KG1 (cell line): ENCODE data around the gene RTP3.

Source experiments
- DNase-seq: peaks from one replicate; lab custom pipeline; 2025; lab: John Stamatoyannopoulos, UW

The RTP3 gene

DNA sequence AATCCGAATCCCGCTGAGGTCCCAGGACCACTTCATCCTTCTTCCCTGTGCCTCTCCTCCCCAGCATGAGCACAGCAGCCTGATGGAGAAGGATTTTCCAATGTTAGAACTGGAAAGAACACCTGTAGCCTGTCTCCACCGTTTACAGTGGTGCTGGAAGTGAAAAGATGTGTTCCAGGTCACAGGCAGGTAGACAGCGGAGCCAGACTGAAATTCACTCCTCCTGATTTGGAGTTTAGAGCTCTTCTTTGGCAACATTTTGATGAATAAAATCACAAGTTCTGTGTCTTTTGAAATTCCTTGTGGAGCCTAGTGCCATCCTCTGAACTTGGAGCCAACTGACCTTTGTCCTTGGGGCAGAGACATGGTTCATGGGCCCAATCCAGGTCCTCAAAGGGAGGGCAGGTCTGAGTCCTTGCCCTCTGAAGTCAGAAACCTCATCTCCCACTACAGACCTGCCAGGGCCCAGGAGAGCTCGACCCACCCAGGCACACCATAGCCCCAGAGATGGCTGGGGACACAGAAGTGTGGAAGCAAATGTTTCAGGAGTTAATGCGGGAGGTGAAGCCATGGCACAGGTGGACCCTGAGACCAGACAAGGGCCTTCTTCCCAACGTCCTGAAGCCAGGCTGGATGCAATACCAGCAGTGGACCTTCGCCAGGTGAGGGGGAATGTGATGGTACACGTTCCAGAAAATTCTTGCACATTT lies at the start of gene RTP3:
Gene RTP3 (plus strand): TSS at position 421 of the 710 bp plus-strand sequence. CDS start 87 bp downstream, at position 508.
- DNase-seq, result no peak

DNA sequence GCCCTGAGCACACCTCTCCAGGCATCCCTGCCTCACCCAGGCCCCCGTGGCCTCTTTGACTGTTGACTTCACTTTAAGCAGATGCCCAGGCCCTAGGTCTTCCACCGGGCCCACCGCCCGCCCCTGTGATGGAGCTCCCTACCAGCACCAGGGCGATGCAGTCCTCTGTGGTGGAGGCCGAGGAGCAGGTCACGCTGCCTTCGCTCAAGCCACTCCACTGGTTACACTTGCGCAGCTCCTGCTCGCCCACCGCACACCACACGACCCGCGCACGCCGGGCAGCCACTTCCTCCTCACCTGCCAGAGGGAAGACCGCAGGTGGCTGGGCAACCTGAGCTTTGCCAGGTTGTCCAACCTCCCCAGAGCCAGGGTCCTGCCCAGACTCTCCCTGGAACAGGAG lies 49.1 kb upstream of the RTP3 start:
- no peak for DNase-seq

DNA sequence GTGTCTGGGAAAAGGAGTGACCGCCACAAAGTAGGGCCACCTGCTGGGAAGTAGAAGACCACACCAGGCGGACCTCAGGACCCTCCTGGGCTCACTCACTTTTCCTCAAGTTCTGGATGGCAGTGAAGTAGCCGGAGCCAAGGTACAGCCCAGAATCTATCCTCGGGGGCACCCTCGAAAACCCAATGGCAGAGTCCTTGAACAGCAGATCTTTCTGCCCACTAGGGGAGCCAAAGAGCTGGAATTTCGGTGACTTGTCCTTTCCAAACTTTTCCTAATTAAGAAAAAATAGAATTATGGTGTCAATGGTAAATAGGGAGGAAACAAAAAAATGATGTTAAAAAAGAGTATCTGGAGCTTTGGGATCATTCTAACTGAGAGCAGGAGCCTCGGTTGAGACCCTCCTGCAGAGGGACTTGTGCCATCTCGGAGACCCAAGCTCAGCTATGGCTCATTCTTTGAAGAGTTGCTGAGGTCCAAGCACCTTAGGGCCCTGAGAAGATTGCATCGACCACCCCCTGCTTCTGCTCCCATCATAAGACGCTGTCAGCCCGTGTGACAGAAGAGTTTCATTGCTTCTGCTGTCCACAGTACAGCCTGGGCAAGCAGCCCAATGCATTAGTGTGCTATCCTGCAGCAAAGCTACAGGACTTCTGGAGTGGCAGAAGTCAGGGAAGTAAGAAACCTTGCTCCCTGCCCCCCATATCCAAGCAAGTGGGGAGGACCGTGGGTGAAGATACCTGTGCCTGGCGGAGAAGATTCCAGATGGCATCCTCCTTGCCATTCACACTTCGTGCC lies 47.8 kb upstream of the RTP3 start:
- DNase-seq, result no peak

DNA sequence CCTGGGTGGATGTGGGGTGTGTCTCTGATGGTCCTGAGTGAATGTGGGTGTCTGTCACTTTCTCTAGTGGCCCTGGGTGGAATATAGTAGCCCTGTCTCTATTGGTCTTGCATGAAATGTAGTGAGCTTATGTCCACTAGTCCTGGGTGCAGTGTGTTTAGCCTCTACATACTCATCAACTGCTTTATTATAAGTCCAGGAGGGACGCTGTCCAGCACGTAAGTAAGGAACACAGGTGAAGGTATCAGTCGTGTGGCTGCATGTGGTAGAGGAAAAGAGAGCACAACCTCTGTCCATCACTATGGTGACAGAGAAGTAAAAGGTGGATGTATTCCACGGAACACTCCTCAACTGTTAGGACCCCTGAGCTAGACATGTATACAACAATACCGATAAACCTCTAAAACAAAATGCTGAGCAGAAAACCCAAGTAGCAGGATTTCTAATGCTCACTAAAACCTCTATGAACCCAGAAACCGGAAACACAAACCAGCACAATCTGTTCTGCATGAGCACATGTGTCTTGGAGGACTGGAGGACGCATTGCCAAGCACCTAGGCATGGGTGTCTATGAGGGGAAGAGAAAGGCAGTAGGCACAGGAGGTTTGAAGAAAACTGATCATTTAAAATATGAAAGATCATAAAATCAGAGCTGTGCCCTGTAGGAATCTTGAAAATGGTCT lies 44.1 kb upstream of the RTP3 start:
- no peak for DNase-seq

DNA sequence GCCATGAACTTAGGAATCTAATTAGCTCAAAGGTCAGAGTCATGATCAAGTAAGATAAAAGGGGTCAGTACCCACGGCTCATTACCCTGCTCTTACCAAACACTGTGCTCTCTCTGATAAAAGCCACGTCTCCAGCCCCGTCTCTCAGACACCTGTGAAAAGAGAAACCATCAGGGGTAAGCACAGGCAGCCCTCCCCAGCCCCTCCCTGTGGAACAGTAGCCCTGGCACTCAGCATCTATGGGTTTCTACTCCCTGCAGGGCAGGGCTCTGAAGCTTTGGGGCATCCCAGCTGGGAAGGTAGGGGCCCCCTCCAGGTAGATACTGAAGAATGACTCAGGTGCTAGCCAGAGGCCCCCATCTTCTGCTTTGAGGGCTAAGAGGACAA lies 43.6 kb upstream of the RTP3 start:
- DNase-seq, result no peak

DNA sequence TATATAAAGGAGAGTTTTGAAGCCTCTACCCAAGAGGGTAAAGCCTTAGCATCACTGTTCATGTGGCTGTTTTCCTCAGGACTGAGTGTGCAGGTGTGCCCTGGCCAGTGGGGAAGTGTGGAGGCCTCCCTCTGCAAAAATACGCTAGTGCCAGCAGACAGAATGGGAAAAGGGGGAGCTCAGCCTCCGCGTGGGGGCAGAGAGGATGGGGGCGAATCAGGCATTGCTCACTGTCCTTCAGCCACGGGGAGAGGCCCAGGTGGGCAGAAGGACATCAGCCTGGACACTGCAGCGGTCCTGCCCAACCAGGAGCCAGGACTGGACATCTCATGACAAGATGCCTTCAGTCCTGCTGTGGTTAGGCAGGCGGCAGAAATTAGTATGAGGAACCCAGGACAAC lies 43.2 kb upstream of the RTP3 start:
- DNase-seq, result no peak

DNA sequence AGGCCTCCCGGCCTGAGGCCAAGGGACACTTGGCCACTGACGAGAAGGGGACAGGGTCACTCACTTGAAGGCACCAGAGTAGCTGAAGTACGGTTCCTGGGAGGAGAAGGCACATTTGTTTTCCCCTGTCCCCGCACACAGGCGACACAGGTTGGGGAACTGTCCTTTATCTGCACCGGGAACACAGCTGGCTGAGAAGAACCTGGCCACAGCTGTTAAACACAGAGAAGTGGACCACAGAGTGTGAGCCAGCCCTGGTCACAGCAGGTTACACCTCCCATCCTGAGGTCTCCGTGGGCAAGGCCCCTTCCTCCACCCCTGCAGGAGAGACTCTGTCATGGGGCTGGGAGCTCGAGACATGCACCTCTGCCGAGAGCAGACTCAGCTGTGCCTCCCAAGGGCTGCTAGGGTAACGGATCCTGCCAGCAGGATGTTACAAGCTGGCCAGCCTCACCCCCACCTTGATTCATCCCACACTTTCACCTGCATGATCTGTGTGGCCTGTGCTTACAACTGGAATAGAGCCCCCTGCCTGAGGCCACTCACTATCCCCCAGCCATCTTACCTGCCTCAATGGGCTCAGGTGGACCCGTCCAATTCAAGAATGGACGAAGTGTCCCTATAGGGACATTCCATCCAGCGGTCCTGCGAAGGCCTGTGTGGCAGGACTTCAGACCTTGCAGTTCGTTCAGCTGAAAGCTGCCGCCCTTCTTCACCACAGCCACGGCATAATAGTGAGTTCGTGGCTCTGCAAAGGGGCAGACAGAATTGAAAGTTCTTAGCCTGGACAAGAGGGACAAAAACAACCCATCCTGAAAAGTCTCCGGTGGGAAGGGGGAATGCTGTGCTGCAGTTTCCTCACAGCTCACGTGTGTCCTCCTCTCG lies 42.3 kb upstream of the RTP3 start:
- no peak for DNase-seq

DNA sequence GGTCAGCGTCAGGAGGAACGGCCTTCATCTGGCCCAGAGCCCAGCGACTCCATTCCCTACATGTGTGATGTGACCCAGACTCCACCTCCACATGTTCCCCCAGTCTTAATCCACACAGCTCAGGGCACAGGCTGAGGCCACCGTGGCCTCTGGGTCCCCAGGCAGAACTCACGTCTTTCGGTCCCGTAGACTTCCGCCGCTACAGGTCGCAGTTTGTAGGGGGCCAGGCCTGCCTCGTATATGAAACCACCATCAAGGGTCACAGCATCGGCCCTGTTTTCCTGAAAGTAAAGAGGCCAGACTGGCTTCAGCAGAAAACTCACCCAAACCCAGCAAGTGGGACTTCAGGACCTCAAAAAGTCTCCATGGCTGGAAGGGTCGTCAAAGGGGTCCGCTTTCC lies 41.7 kb upstream of the RTP3 start:
- no peak for DNase-seq

DNA sequence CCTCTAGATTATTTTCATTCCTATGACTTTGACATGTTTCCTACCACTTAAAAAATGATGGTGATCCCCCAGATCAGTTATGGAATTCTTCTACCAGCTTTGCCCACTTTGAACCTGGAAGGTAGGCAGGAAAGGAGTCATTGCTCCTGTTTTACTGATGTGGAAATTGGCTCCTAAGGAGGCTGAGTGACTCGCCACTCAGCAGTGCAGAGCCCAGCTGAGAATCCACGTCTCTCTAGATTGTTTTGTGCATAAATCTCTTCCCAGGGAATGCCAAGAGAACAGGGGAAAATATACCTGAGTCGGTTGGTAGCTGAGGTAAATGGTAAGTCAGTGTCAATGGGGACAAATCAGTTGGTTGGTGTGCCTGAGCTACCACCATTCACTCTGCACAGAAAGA lies 37.7 kb upstream of the RTP3 start:
- DNase-seq, result no peak

DNA sequence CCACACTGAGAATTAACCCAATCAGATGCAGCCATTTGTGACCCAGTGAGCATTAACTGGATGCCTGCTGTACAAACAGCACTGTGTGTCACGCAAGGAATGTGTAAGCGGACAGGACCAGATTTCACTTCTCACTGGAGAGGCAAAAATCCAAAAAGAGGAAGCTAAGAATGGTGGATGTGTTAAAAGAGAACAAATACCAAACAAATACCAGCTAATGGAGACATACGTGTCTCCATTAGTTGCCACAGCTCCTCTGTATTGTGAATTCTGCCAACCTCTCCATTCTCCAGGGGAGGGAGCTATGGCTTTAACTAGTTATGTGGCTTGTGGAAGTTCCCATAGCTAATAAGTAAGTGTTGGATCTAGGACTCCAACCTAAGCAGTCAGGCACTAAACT lies 35.7 kb upstream of the RTP3 start:
- no peak for DNase-seq

DNA sequence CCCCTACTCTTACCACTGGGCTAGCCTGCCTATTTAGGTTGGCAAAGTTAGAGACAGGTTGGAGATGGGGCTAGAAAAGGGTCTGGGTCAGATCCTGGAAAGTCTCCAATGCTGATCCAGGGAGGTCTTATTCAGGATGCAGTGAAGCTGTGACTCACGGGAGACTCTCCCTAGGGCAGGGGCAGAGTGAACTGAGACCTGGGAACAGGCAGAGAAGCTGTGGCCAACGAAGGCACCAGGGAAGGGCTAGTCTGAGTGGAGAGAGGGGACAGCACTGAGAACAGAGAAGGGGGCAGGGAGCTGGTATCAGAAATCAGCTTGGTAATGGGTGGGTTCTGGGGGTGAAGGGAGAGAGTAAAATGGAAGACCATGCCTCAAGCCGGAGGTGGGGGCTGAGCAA lies 35.3 kb upstream of the RTP3 start:
- DNase-seq, result no peak

DNA sequence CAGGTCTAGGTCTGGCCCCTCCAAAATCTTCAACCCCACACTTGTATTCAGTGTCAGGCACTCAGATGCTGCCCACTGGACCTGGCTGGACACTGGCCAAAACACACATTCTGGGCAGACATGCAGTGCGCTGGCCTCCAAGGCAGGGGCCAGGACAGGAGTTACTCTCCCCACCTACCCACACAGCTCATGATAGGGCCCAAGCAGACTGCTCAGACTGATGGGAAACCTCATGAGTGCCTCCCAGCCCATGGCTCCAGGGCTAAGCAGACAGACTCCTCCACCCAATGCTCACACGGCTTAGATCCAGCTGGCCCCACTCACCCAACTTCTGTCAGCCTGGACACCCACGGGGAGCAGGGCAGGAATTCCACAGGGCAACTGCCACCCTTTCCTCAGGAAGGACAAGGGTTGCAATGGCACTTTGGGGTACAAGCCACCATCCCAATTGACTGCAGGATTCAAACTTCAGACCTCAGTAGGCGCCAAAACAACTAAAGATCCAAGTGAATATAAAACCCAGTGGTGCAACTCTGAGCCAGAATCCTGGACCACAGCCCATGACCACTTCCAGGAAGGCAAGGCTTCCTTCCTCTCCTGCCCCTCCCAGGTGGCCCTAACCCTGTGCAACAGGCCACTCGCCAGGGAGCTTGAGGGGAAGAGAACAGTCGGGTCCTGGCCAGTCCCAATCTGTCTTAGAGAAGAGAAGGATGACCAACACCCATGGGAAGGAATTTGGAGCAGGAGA lies 34.5 kb upstream of the RTP3 start:
- no peak for DNase-seq

DNA sequence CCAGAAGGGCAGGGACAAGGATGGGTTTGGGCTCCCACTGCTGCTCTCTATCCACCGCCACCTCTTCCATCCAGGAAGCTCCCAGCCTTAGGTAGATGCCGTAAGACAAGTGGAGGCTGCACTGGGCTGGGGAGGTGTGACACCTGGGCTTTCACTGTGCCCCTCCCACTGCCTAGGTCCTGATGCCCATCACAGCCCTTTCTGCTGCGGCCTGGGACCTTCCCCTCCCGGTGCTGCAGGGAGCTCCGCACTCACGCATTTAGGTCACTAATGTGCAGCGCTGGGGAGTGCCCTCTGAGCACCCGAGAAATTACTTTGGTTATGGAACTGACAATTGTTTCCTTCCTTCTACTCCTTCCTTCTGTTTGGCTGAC lies 33.9 kb upstream of the RTP3 start:
- DNase-seq, result no peak

DNA sequence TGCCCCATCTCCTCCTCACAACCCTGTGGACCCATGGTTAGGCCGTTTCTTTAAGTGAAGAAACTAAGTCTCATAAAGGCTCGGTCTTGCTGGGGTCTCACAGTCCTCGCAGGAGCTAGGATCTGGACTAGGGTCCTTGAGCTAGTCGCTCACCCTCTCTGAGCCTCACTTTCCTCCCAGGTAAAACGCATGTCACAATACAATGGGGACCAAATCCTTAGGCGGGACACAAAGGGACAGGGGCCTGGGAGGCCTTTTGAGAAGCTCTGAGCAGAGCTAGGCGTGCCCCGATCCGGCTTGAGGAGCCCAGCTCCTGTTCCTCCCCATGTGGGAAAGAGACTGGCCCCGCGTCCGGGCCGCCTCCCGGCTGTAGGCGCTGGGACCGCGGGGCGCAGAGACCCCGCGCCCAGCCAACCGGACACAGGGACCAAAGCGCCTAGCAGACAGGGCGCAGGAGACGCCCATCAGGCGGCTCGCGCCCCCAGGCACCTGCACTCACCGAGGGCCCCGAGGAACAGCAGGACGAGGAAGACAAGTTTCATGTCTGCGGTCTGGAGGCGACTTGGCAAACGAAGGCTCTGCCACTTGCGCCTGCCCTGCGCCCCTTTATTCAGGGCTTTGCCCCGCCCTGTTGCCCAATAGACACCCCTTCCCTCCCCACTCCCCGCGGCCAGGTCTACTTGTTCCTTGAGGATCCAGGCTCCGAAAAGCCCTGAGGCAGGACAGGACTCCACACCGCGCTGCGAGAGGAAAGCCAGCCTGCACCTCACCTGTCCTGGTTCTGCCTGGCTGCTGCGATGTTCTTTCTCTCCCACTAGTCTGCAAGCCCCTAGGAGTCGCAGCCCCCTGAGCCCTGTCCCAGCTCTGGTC lies 33.2 kb upstream of the RTP3 start, which contains the start of gene LTF:
Gene LTF (minus strand): TSS at position 580 of the 870 bp plus-strand sequence. CDS start 38 bp downstream, at position 542.
- DNase-seq, result no peak

DNA sequence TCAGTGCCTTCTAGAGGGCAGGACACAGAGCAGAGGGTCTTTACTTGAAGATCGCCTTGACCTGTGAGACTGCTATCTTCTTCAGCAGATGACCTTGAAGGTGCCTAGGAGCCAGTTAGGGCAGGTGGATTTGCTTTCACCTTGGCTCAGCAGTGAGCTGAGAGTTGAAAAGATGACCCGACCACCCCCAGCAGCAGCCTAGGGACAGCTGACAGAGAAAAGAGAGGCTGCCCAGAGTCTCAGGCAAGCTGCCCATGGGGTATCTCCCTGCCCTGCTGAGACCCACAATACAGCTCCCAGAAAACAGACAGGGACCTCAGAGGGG lies 32.6 kb upstream of the RTP3 start:
- no peak for DNase-seq

DNA sequence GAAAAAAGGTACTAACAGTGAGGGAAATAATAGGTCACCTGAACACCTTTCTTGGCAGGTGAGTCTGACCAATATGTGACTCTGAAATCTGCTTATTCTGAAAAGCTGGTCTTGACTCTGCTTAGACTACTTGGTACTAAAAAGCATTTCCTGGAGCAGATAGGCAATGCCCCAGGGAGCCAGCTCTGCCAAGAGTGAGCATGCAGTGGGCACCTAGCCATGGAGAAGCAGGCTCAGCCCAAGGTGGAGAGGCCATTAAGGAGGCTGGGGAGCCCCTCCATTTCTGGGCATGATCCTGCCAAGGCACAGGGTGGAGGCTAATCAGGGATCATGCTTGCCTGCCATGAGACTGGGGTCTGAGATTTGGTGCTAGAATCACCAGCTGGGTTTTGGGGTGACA lies 31.5 kb upstream of the RTP3 start:
- DNase-seq, result no peak

DNA sequence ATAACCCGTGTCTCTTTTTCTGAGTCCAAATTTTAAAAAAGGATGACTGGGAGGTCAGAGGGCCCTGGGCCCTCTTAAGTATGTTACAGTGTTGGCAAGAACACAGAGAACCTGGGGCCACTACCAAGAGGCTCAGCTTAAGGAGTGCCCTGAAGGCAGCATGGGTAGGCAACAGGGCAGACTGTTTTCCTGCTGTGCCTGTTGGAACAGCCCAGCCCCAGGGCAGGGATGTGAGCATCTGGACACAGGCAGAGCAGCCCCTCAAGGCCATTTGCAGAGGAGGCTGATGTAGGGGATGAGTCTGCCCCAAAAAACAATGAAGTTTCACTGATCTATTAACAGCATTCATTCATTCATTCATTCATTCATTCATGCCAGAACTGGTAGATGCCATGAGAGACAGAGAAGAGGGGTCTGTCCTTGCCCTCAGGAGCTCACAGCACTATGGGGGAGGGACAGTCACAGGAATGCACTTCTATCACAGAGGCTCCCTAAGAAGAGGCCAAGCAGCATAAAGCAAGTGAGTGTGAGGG lies 30.8 kb upstream of the RTP3 start:
- DNase-seq, result no peak

DNA sequence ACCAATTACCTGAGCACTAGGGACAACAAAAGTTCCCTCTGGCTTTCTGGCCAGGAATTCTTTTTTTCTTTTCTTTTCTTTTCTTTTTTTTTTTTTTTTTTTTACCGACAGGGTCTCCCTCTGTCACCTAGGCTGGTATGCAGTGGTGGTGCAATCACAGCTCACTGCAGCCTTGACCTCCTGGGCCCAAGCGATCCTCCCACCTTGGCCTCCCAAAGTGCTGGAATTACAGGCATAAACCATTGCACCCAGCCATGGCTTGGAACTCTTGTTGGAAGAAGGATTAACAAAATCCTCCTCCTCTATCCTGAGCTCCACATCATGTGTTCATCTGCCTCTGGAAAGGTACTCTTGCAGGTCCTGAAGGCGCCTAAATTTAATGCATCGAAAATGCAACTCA lies 30.2 kb upstream of the RTP3 start:
- no peak for DNase-seq

DNA sequence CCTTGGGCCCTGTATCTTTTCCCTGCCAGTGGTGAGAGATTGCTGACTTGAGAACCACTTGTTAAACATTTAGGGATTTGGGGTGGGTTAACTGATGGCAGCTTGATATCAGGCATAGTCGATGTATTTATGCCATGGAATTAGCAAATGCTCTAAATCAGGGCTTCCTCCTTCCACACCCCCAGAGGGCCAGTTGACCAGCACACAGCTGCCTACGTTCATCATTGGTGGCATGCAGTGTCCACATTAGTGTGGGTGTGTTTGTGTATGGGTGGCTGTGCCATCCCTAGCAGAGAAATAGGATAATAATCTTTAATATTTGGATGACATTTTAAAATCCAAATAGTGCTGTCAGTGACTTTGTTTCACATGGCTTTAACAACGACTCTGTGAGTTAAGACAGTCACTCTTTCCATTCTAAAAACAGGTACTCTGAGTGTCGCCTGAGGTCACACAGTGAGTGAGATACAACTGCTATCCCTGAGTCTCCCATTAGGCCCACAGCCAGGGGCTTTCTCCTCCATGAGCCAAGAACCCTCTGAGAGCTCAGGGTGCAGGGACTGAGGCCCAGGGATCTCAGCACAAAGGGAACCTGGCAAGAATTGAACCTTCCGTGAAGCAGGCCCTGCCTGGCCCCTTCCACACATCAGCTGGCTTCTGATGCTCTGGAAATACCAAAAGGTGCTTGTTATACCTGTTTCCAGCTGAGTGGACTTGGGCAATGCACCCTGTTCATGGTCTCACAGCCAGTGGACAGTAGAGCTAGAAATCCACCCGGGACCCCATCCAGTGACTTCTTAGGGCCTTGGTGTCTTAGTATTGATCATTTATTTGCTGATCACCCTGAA lies 28.8 kb upstream of the RTP3 start:
- no peak for DNase-seq
